NCI-H1694 (cell line): ENCODE measurements around the gene NEMP2.

Source experiments
- DNase-seq: peaks from one replicate; lab custom pipeline; 2025; lab: John Stamatoyannopoulos, UW

The NEMP2 gene

GRCh38 chr2:190457256-190457655, 77.3 kb downstream of the NEMP2 start:
- no peak for DNase-seq

GRCh38 chr2:190456833-190457232, 77.7 kb downstream of the NEMP2 start:
- DNase-seq: no peak

GRCh38 chr2:190455358-190456095, 79.0 kb downstream of the NEMP2 start:
- DNase-seq: no peak

GRCh38 chr2:190454795-190455194, 79.7 kb downstream of the NEMP2 start:
- DNase-seq: no peak
